Activated CD4-positive, alpha-beta T cell treated with anti-CD3 and anti-CD28 coated beads, Interleukin-2, amount 10 ng/mL, durations not matched to agents 7 days and 5 days (primary cell): ENCODE data around the gene COL18A1. TPM values are rescaled to one million over a fixed set of nuclear protein-coding genes. Genes with fewer than 3 reads are reported as not detected.

Source experiments
- CTCF ChIA-PET: fragments of 350-600 bp; sonication (Branson Sonifier 250); formaldehyde crosslinking; loops from one replicate; lab custom pipeline; 2021; ENCODE audit warnings: antibody characterized with exemption; lab: Charles Lee
- POLR2A ChIA-PET: fragments of 350-600 bp; sonication (Branson Sonifier 250); formaldehyde crosslinking; loops from one replicate; lab custom pipeline; 2021; ENCODE audit warnings: antibody characterized with exemption; lab: Charles Lee
- DNase-seq: peaks from one replicate; pipeline ENCODE4 v3.0.0-alpha.2; 2020
- H3K27ac Mint-ChIP-seq: one replicate; pipeline ENCODE4 v1.8.0; 2021; ENCODE audit warnings: mild to moderate bottlenecking, moderate library complexity, mixed read lengths
- H3K27me3 Mint-ChIP-seq: one replicate; pipeline ENCODE4 v1.8.0; 2021; ENCODE audit warnings: mixed read lengths
- H3K36me3 Mint-ChIP-seq: one replicate; pipeline ENCODE4 v1.8.0; 2021; ENCODE audit warnings: low read depth, mixed read lengths
- H3K4me1 Mint-ChIP-seq: one replicate; pipeline ENCODE4 v1.8.0; 2021; ENCODE audit warnings: mixed read lengths
- H3K4me3 Mint-ChIP-seq: one replicate; pipeline ENCODE4 v1.8.0; 2021; ENCODE audit warnings: mild to moderate bottlenecking, moderate library complexity, mixed read lengths
- H3K9me3 Mint-ChIP-seq: one replicate; pipeline ENCODE4 v1.8.0; 2021; ENCODE audit warnings: mixed read lengths
- total RNA-seq, 2 experiments: library from RNA; stranded (reverse); gene quantifications; one replicate each; pipeline ENCODE4 v1.2.3, GENCODE V29; 2021

The COL18A1 gene
- total RNA-seq, 2 experiments from 2014 or later, result 2.8 to 3.1 TPM

- DNase-seq, result no peak
- CTCF ChIA-PET, result interaction anchor here (0.7 to 1.2 kb wide), 2 partner anchors 14 to 22 kb away, joined by 3 read pairs; no protein-coding TSS in a partner anchor
- Mint-ChIP-seq H3K4me3 (no peak overlapping the region), H3K36me3 (no peaks in the 10 kb centered on the region), H3K27me3 (no peaks in the 10 kb centered on the region), H3K27ac (no peak overlapping the region), H3K9me3 (peaks cover 16% of the 10 kb centered on the region), H3K4me1 (no peaks in the 10 kb centered on the region)
- POLR2A ChIA-PET, result no interaction called here
Observed at GRCh38 chr21:45455674-45456583, 51.0 kb downstream of the COL18A1 start.

- no peak overlapping the region for H3K27ac Mint-ChIP-seq
- CTCF ChIA-PET, result no interaction called here
- H3K36me3 Mint-ChIP-seq, result no peaks in the 10 kb centered on the region
- peaks cover 16% of the 10 kb centered on the region for H3K9me3 Mint-ChIP-seq
- no peak overlapping the region for H3K4me3 Mint-ChIP-seq
- no peaks in the 10 kb centered on the region for H3K4me1 Mint-ChIP-seq
- no peak for DNase-seq
- POLR2A ChIA-PET, result no interaction called here
- H3K27me3 Mint-ChIP-seq, result peaks cover 3% of the 10 kb centered on the region
Observed at GRCh38 chr21:45456584-45457160, 51.7 kb downstream of the COL18A1 start.

- POLR2A ChIA-PET, result interaction anchor here (0.5 kb wide), 1 partner anchor 45 kb away, joined by 5 read pairs; no protein-coding TSS in a partner anchor
- CTCF ChIA-PET, result no interaction called here
- H3K4me1 Mint-ChIP-seq, result no peaks in the 10 kb centered on the region
- no peak overlapping the region for H3K4me3 Mint-ChIP-seq
- no peak for DNase-seq
- H3K27me3 Mint-ChIP-seq, result peaks cover 7% of the 10 kb centered on the region
- H3K27ac Mint-ChIP-seq, result no peak overlapping the region
- H3K36me3 Mint-ChIP-seq, result no peaks in the 10 kb centered on the region
- H3K9me3 Mint-ChIP-seq, result peaks cover 10% of the 10 kb centered on the region
Observed at GRCh38 chr21:45457161-45457831, 52.3 kb downstream of the COL18A1 start.

GRCh38 chr21:45457832-45458172 is 52.8 kb downstream of the COL18A1 start:
- CTCF ChIA-PET, result no interaction called here
- Mint-ChIP-seq H3K4me1 (no peaks in the 10 kb centered on the region), H3K27me3 (peaks cover 9% of the 10 kb centered on the region), H3K4me3 (no peak overlapping the region), H3K9me3 (peaks cover 5% of the 10 kb centered on the region), H3K27ac (no peak overlapping the region), H3K36me3 (no peaks in the 10 kb centered on the region)
- DNase-seq, result no peak
- POLR2A ChIA-PET, result interaction anchor here (0.5 kb wide), 1 partner anchor 46 kb away, joined by 5 read pairs; no protein-coding TSS in a partner anchor

- Mint-ChIP-seq H3K4me1 (no peaks in the 10 kb centered on the region), H3K36me3 (no peaks in the 10 kb centered on the region), H3K27me3 (peaks cover 13% of the 10 kb centered on the region), H3K9me3 (peaks cover 2% of the 10 kb centered on the region), H3K27ac (no peak overlapping the region), H3K4me3 (no peak overlapping the region)
- POLR2A ChIA-PET, result interaction anchor here (0.5 to 0.6 kb wide), 2 partner anchors 47 to 472 kb away, joined by 3 to 5 read pairs; no protein-coding TSS in a partner anchor
- CTCF ChIA-PET, result no interaction called here
- no peak for DNase-seq
Observed at GRCh38 chr21:45458281-45459170, 53.6 kb downstream of the COL18A1 start.

- peaks cover 2% of the 10 kb centered on the region for H3K9me3 Mint-ChIP-seq
- DNase-seq, result no peak
- H3K27ac Mint-ChIP-seq, result no peak overlapping the region
- CTCF ChIA-PET, result interaction anchor here (0.7 kb wide), 1 partner anchor 23 kb away, joined by 3 read pairs; no protein-coding TSS in a partner anchor
- no peaks in the 10 kb centered on the region for H3K4me1 Mint-ChIP-seq
- peaks cover 14% of the 10 kb centered on the region for H3K27me3 Mint-ChIP-seq
- no peak overlapping the region for H3K4me3 Mint-ChIP-seq
- H3K36me3 Mint-ChIP-seq, result no peaks in the 10 kb centered on the region
- POLR2A ChIA-PET, result interaction anchor here (0.6 kb wide), 1 partner anchor 472 kb away, joined by 3 read pairs; no protein-coding TSS in a partner anchor
Observed at GRCh38 chr21:45459171-45460010, 54.4 kb downstream of the COL18A1 start.

- ChIA-PET POLR2A (no interaction called here), CTCF (interaction anchor here (0.7 kb wide), 1 partner anchor 23 kb away, joined by 3 read pairs; no protein-coding TSS in a partner anchor)
- Mint-ChIP-seq H3K4me1 (no peaks in the 10 kb centered on the region), H3K27ac (no peak overlapping the region), H3K9me3 (peaks cover 2% of the 10 kb centered on the region), H3K36me3 (no peaks in the 10 kb centered on the region), H3K4me3 (no peak overlapping the region), H3K27me3 (peaks cover 14% of the 10 kb centered on the region)
- no peak for DNase-seq
Observed at GRCh38 chr21:45460011-45460565, 55.1 kb downstream of the COL18A1 start.

- CTCF ChIA-PET, result no interaction called here
- Mint-ChIP-seq H3K27ac (no peak overlapping the region), H3K9me3 (peaks cover 2% of the 10 kb centered on the region), H3K36me3 (no peaks in the 10 kb centered on the region), H3K27me3 (peaks cover 14% of the 10 kb centered on the region), H3K4me3 (no peak overlapping the region), H3K4me1 (no peaks in the 10 kb centered on the region)
- no peak for DNase-seq
- POLR2A ChIA-PET, result no interaction called here
Observed at GRCh38 chr21:45460611-45461368, 55.8 kb downstream of the COL18A1 start.

GRCh38 chr21:45461369-45461750 is 56.4 kb downstream of the COL18A1 start:
- H3K4me3 Mint-ChIP-seq, result no peak overlapping the region
- DNase-seq, result no peak
- no peaks in the 10 kb centered on the region for H3K4me1 Mint-ChIP-seq
- H3K36me3 Mint-ChIP-seq, result no peaks in the 10 kb centered on the region
- peaks cover 14% of the 10 kb centered on the region for H3K27me3 Mint-ChIP-seq
- CTCF ChIA-PET, result interaction anchor here (1.0 to 1.3 kb wide), 2 partner anchors 22 to 44 kb away, joined by 3 read pairs; no protein-coding TSS in a partner anchor
- POLR2A ChIA-PET, result no interaction called here
- peaks cover 2% of the 10 kb centered on the region for H3K9me3 Mint-ChIP-seq
- H3K27ac Mint-ChIP-seq, result no peak overlapping the region

GRCh38 chr21:45461806-45462341 is 56.9 kb downstream of the COL18A1 start:
- Mint-ChIP-seq H3K36me3 (no peaks in the 10 kb centered on the region), H3K4me1 (no peaks in the 10 kb centered on the region), H3K4me3 (no peak overlapping the region), H3K27me3 (peaks cover 14% of the 10 kb centered on the region), H3K9me3 (peaks cover 2% of the 10 kb centered on the region), H3K27ac (no peak overlapping the region)
- POLR2A ChIA-PET, result no interaction called here
- CTCF ChIA-PET, result interaction anchor here (1.0 to 1.3 kb wide), 2 partner anchors 22 to 45 kb away, joined by 3 read pairs; no protein-coding TSS in a partner anchor
- no peak for DNase-seq
